Skin epidermis (tissue), 12 donors: ENCODE data around the gene SLCO2A1.

Source experiments
- H3K27ac ChIP-seq, 21 experiments: fragments of 200-600 bp; sonication (generic) in 11 of 21; one replicate each; pipeline ENCODE4 v1.5.0; 2020; ENCODE audit warnings: mild to moderate bottlenecking in 3 of 21, inconsistent platforms in 2 of 21, moderate library complexity in 2 of 21
- H3K4me3 ChIP-seq, 7 experiments: fragments of 200-600 bp; sonication (generic) in 2 of 7; one replicate each; pipeline ENCODE4 v1.5.0; 2020; ENCODE audit warnings: inconsistent platforms in 2 of 7, mild to moderate bottlenecking in 2 of 7, moderate library complexity in 1 of 7

Gene SLCO2A1

GRCh38 chr3:133987948-133988484 is 41.7 kb downstream of the SLCO2A1 start:
- Histone ChIP-seq H3K4me3 (no peak overlapping the region), H3K27ac (no peak overlapping the region)

- no peak overlapping the region for H3K4me3 ChIP-seq
- no peak overlapping the region for H3K27ac ChIP-seq
Measured at GRCh38 chr3:133987136-133987535, 42.6 kb downstream of the SLCO2A1 start.

GRCh38 chr3:133986311-133986710 is 43.4 kb downstream of the SLCO2A1 start:
- Histone ChIP-seq H3K4me3 (no peak overlapping the region), H3K27ac (no peak overlapping the region)

GRCh38 chr3:133984975-133985374 is 44.8 kb downstream of the SLCO2A1 start:
- Histone ChIP-seq H3K27ac (no peak overlapping the region), H3K4me3 (no peak overlapping the region)

- no peak overlapping the region for H3K4me3 ChIP-seq
- H3K27ac ChIP-seq: no peak overlapping the region
Measured at GRCh38 chr3:133983576-133984560, 45.9 kb downstream of the SLCO2A1 start.

GRCh38 chr3:133983126-133983525 is 46.6 kb downstream of the SLCO2A1 start:
- Histone ChIP-seq H3K27ac (no peak overlapping the region), H3K4me3 (no peak overlapping the region)

- Histone ChIP-seq H3K4me3 (no peak overlapping the region), H3K27ac (no peak overlapping the region)
Measured at GRCh38 chr3:133980550-133980949, 49.2 kb downstream of the SLCO2A1 start.

GRCh38 chr3:133980035-133980434 is 49.7 kb downstream of the SLCO2A1 start:
- Histone ChIP-seq H3K27ac (no peak overlapping the region), H3K4me3 (no peak overlapping the region)

GRCh38 chr3:133979553-133979952 is 50.2 kb downstream of the SLCO2A1 start:
- H3K27ac ChIP-seq: no peak overlapping the region
- H3K4me3 ChIP-seq: no peak overlapping the region

- Histone ChIP-seq H3K4me3 (no peak overlapping the region), H3K27ac (no peak overlapping the region)
Measured at GRCh38 chr3:133977568-133977967, 52.2 kb downstream of the SLCO2A1 start.

- no peak overlapping the region for H3K27ac ChIP-seq
- no peak overlapping the region for H3K4me3 ChIP-seq
Measured at GRCh38 chr3:133973249-133973980, 56.3 kb downstream of the SLCO2A1 start.

- no peak overlapping the region for H3K27ac ChIP-seq
- H3K4me3 ChIP-seq: no peak overlapping the region
Measured at GRCh38 chr3:133972156-133972555, 57.6 kb downstream of the SLCO2A1 start.

GRCh38 chr3:133970916-133971315 is 58.8 kb downstream of the SLCO2A1 start:
- no peak overlapping the region for H3K27ac ChIP-seq

GRCh38 chr3:133970339-133970738 is 59.4 kb downstream of the SLCO2A1 start:
- Histone ChIP-seq H3K27ac (no peak overlapping the region), H3K4me3 (no peak overlapping the region)

More at GRCh38 chr3:133970916-133971315, 58.8 kb downstream of the SLCO2A1 start:
- no peak overlapping the region for H3K4me3 ChIP-seq

GRCh38 chr3:133967992-133968892 is 61.5 kb downstream of the SLCO2A1 start:
- Histone ChIP-seq H3K4me3 (no peak overlapping the region), H3K27ac (no peak overlapping the region)

GRCh38 chr3:133966954-133967353 is 62.8 kb downstream of the SLCO2A1 start:
- Histone ChIP-seq H3K27ac (no peak overlapping the region), H3K4me3 (no peak overlapping the region)

- H3K27ac ChIP-seq: no peak overlapping the region
- no peak overlapping the region for H3K4me3 ChIP-seq
Measured at GRCh38 chr3:133965906-133966305, 63.8 kb downstream of the SLCO2A1 start.

- no peak overlapping the region for H3K27ac ChIP-seq
- H3K4me3 ChIP-seq: no peak overlapping the region
Measured at GRCh38 chr3:133965013-133965570, 64.6 kb downstream of the SLCO2A1 start.

GRCh38 chr3:133964547-133964946 is 65.2 kb downstream of the SLCO2A1 start:
- no peak overlapping the region for H3K4me3 ChIP-seq

More at GRCh38 chr3:133964547-133964946, 65.2 kb downstream of the SLCO2A1 start:
- peak overlapping the region in 2 of 21 experiments; percentile 2 to 54 for H3K27ac ChIP-seq
